GM10847 (cell line): ENCODE data around the gene PITRM1.

Experiments
- POLR2A ChIP-seq: IDR thresholded peaks from 2 replicates; pipeline ENCODE4 v1.6.1; 2011; ENCODE audit not compliant: insufficient read length; ENCODE audit errors: extremely low read depth

The PITRM1 gene

GRCh38 chr10:3172446-3173170, at the start of gene PITRM1:
PITRM1 (minus strand) TSS chr10:3172782; CDS start chr10:3172772, 10 bp downstream.
- TF ChIP-seq POLR2A = peak; percentile 99

- no peak for TF ChIP-seq POLR2A
Observed at GRCh38 chr10:3222068-3222467, 49.5 kb upstream of the PITRM1 start.

GRCh38 chr10:3220853-3221252, 48.3 kb upstream of the PITRM1 start:
- no peak for TF ChIP-seq POLR2A

GRCh38 chr10:3217853-3218252, 45.3 kb upstream of the PITRM1 start:
- TF ChIP-seq POLR2A = no peak

- no peak for TF ChIP-seq POLR2A
Observed at GRCh38 chr10:3217301-3217700, 44.7 kb upstream of the PITRM1 start.

GRCh38 chr10:3215153-3215775, 42.7 kb upstream of the PITRM1 start:
- no peak for TF ChIP-seq POLR2A

- no peak for TF ChIP-seq POLR2A
Observed at GRCh38 chr10:3213758-3214515, 41.4 kb upstream of the PITRM1 start.

GRCh38 chr10:3213208-3213607, 40.6 kb upstream of the PITRM1 start:
- TF ChIP-seq POLR2A = no peak

- TF ChIP-seq POLR2A = no peak
Observed at GRCh38 chr10:3210251-3210877, 37.8 kb upstream of the PITRM1 start.

- no peak for TF ChIP-seq POLR2A
Observed at GRCh38 chr10:3208481-3209406, 36.2 kb upstream of the PITRM1 start.

GRCh38 chr10:3207351-3207750, 34.8 kb upstream of the PITRM1 start:
- TF ChIP-seq POLR2A = no peak

GRCh38 chr10:3206511-3207157, 34.1 kb upstream of the PITRM1 start:
- TF ChIP-seq POLR2A = no peak

GRCh38 chr10:3203972-3204371, 31.4 kb upstream of the PITRM1 start:
- TF ChIP-seq POLR2A = no peak
